NCI-H2081 (cell line): Measurements from ENCODE around the gene HEXIM1.

Experiments used
- DNase-seq, 2 experiments: peaks; one replicate each; lab custom pipeline; 2025; lab: John Stamatoyannopoulos, UW

HEXIM1 gene

GRCh38 chr17:45130681-45131615, 17.3 kb upstream of the HEXIM1 start:
- no peak for DNase-seq

- no peak for DNase-seq
Measured at GRCh38 chr17:45131616-45132319, 16.5 kb upstream of the HEXIM1 start.

GRCh38 chr17:45132320-45132571, 16.0 kb upstream of the HEXIM1 start, which contains the start of gene PLCD3:
Gene PLCD3 (minus strand): TSS chr17:45132515. CDS start chr17:45132410, 105 bp downstream.
- no peak for DNase-seq

GRCh38 chr17:45132572-45133463, 15.5 kb upstream of the HEXIM1 start:
- peak; percentile 66 to 75 for DNase-seq

GRCh38 chr17:45135192-45135977, 12.9 kb upstream of the HEXIM1 start, which contains the start of gene ACBD4:
Gene ACBD4 (plus strand): TSS chr17:45135687. CDS start chr17:45136145, 458 bp downstream.
- peak; percentile 96 for DNase-seq

- DNase-seq, result no peak
Measured at GRCh38 chr17:45135978-45136791, 12.1 kb upstream of the HEXIM1 start.

GRCh38 chr17:45136846-45137560, 11.3 kb upstream of the HEXIM1 start:
- no peak for DNase-seq

- DNase-seq, result no peak
Measured at GRCh38 chr17:45137561-45138305, 10.5 kb upstream of the HEXIM1 start.

- no peak for DNase-seq
Measured at GRCh38 chr17:45138911-45139532, 9.3 kb upstream of the HEXIM1 start.

GRCh38 chr17:45139533-45139920, 8.7 kb upstream of the HEXIM1 start:
- DNase-seq, result no peak

- DNase-seq, result no peak
Measured at GRCh38 chr17:45143094-45143670, 5.1 kb upstream of the HEXIM1 start.

- DNase-seq, result no peak
Measured at GRCh38 chr17:45143767-45144198, 4.5 kb upstream of the HEXIM1 start.

GRCh38 chr17:45144199-45145034, 3.9 kb upstream of the HEXIM1 start:
- DNase-seq, result no peak

GRCh38 chr17:45145035-45145389, 3.3 kb upstream of the HEXIM1 start:
- DNase-seq, result no peak

- DNase-seq, result no peak
Measured at GRCh38 chr17:45146166-45146565, 2.1 kb upstream of the HEXIM1 start.

GRCh38 chr17:45146592-45146889, 1.7 kb upstream of the HEXIM1 start:
- DNase-seq, result no peak

- peak; percentile 78 to 84 for DNase-seq
Measured at GRCh38 chr17:45146890-45147580, 1.2 kb upstream of the HEXIM1 start.
